Left hindlimb (tissue), 1 donor: ENCODE measurements around the gene DISC1.

Source experiments
- DNase-seq: peaks from one replicate; pipeline ENCODE4 v3.0.0-alpha.2; 2018

Gene DISC1

DNA sequence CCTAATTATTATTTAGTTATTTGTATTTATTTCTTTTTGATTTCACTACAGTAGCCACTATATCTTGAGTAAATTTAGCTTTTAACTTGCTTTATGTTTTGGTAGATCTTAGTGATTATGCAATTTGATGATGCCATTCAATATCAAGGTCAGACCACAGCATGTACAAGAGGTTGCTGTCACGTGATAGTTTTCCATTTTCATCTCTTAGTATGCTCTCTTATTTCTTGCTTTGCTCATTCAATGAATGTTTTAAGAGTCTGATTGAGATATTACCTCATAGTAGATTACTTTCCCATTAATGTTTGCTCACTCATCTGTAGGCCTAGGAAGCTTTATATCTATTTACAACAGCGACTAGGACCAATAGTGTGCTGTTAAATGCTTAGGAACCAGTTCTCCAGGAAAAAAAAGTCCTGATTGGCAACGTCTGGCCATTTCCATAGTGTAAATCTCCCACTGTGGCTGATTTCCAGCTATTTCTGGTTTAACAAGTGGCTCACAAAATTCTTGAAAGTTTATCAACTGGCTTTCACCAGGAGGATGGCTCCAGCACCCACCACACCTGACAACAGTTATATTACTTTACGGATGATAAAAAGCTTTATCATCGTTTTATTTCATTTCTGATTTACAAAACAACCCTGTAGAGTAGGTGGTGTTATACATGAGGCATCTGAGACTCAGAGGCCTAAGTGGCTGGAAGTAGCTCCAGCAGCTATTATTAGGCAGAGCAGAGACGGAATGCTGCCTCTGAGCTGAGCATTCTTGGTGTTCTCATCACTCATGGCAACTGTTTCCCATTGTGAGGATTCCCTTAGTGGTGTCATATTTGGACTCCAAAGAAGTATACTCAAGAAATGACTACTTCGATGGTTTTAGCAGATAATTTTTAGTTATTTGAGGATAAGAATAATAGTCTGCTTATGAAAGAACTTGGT is 235.2 kb downstream of the DISC1 start:
- DNase-seq = no peak

DNA sequence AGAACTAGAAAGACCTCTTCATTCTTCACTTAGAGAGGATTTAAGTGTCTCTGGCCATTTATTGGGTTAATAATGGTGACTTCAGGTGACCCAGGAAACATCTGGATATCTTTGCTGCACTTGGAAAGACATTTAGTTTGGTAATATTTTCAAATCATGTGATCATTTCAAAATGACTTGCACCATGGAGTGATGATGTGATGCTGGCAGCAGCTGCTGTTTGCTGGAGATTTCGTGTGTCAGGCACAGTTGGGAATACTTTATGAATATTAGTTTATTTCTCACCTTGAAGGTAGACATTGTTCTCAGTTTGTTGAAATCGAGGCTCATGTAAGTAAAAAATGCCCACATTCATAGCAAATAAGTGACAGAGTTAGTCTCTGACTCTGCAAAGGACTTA is 236.0 kb downstream of the DISC1 start:
- DNase-seq = no peak

- no peak for DNase-seq
Measured at GRCh38 chr1:231865331-231865730, 238.7 kb downstream of the DISC1 start.

GRCh38 chr1:231866392-231867331 is 240.1 kb downstream of the DISC1 start:
- DNase-seq = peak; percentile 48

- DNase-seq = no peak
Measured at GRCh38 chr1:231867607-231868006, 241.0 kb downstream of the DISC1 start.

GRCh38 chr1:231869364-231869763 is 242.8 kb downstream of the DISC1 start:
- no peak for DNase-seq

- DNase-seq = no peak
Measured at GRCh38 chr1:231871471-231871870, 244.9 kb downstream of the DISC1 start.

GRCh38 chr1:231871878-231872277 is 245.3 kb downstream of the DISC1 start:
- no peak for DNase-seq

DNA sequence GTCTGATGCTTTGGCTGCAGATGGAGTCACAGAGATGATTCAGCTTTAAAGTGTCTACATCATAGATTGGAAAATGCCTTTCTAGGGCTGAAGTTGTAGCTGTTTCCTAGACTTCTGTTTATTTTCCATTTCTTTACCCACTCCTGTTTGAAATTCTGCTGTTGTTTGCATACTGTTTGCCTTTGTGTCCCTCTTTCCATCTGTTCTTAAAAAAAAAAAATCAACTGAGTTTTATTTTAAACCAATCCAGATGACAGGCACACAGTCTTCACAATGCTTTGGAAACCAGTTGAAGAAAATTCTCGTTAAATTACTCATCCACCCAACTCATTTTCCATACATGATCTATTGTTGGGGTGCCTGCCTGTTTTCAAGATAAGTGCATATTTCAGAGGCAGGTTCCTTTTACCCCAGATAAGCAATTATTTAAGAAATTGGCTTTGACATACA is 245.9 kb downstream of the DISC1 start:
- DNase-seq = no peak

- DNase-seq = no peak
Measured at GRCh38 chr1:231878737-231879136, 252.1 kb downstream of the DISC1 start.

GRCh38 chr1:231879296-231879695 is 252.7 kb downstream of the DISC1 start:
- no peak for DNase-seq

DNA sequence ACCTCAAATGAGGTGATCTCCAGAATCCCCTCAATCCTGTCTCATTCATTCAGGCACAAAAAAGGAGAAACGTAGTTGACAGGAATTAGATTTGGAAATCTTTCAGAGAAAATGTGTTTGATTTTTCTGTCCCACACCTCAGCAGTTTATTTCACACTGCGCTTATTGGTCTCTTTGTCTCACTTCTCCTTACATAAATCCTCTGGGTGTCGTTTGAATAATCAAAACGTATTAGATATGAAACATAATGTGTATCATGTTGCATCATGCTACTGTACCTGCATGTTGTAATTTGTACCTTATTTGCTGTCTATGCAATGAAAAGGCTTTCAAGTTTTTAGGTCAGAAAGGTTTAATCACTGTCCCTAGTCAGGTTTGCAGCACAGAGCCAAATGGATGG is 255.7 kb downstream of the DISC1 start:
- DNase-seq = no peak

DNA sequence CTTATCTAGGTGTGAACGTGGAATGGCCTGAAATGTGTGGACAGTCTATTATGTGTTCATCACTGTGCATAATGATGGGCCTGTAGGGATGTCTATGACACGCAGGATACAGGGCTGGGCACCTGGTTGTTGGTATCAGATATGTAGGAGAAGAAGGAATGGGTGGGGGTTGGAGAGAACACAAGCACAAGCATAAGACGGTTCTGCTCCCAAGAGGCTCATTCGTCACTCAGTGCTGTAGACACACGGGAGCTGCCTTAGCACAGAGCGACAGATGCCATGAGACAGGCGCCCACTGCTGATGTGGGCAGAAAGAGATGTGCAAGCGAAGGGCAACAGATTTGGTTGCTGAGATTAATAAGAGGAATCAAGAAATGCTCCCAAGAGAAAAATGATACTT is 256.2 kb downstream of the DISC1 start:
- no peak for DNase-seq

DNA sequence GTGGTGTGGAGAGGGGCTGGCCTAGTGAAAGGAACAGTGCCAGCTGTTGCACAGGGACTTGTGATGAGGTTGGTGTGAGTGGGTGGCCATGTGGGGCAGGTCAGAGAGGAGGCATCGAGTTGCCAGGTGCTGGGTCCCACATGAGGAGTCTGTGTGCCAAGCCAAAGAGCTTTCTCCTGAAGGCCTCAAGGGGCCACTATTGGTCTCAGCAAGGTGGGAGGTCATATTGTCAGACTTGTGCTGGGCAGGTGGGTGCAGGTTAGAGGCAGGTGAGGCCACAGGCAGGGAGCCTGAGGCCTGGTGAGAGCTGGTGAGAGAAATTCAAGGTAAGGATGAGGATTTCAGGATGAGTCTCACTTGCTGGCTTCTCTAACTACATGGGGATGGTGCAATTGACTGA is 256.8 kb downstream of the DISC1 start:
- DNase-seq = no peak

GRCh38 chr1:231885209-231885854 is 258.7 kb downstream of the DISC1 start:
- DNase-seq = no peak

DNA sequence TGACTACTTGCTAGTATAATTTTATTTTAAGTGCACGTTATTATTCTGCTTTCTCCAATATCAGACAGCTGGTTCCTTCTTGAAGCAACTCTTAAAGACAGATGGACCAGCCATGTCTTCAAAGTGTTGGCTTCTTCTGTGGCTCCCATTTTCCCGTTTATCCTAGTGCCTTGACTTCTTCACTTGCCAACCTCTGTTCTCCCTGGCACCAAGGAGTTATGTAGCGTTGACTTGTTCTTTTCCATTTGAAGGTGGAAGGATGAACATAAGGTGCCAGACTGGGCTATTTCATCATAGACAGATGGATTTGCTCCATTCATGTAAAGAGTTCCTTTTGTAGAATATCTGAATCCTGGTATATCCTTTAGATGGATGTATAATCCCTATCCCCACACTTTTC is 260.6 kb downstream of the DISC1 start:
- DNase-seq = no peak

DNA sequence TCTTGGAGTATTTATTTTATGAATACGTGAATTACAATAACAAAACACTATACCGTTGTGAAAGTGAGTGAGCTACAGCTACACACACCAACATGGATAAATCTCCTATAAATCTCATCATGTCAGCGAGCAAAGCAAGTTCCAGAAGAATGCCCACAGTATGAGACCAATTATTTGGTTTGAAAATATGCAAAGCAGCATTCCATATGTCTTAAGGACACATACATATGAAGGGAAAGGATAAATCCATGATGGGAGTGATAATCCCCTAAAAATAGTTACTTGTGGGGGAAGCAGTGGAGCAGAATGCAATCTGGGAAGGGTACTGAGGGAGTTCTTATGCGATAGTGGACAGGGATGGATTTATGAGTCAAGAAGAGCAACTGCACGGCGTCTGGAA is 261.3 kb downstream of the DISC1 start:
- DNase-seq = no peak

DNA sequence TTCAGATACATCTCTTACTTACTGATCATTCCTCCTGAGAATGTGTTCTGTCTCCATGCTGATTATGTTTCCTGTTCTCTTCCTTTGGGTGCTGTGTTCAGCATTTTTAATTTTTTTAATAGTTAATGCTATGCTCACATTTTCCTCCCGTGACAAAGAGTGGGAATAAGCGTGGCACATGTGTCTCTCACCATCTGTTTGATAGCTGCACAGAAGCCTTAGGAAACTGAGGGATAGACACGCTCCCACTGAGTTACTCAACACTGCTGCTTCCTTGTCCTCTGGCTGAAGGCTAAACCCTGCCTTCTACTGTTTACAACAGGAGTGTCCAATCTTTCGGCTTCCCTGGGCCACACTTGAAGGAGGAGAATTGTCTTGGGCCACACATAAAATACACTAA is 264.2 kb downstream of the DISC1 start:
- no peak for DNase-seq

DNA sequence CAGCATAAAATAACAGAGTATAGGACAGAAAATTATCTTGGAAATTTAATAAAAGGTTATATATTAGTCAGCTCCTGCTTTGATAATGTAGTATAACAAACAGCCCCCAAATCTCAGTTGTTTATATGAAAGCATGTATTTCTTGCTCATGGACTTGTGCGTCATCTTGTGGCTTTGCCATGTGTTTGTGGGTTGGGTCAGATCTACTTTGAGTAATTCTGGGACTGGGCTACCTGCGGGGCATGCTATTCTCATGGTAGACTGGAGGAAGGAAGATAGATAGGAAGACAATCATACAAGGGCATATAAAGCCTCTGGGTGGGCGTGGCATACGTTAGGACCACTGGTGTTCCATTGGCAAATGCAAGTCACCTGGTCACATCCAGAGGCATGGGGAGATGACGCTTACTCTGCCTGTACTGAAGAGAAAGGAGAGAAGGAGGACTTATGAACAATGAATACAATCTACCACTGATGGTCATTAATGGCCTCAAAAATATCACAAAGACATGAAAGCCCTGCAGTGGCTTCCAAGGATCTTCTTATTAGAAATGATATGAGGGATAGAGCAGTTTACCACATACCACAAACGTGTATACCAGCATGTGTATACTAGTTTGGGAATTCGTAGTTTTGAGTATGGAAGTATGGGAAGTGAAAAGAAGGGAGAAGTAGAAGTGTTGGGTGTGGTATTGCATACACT is 267.0 kb downstream of the DISC1 start:
- DNase-seq = no peak

DNA sequence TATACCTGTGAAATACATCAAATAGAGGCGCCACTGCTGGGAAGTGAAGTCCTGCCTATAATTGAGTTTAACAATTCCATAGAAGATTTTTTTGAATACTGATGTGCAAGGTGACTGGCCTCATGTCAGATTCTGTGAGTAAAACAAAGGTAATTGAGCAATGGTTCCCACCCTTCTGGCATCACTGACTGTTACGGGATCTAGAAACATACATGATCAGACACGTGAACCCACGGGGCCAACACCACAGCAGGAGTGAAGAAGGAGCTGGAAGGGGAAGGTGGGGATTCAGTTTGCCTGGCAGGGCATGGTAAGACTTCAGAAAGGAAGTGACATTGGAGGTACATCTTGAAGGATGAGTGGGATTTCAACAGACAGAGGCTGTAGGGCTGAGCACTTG is 270.2 kb downstream of the DISC1 start:
- no peak for DNase-seq

DNA sequence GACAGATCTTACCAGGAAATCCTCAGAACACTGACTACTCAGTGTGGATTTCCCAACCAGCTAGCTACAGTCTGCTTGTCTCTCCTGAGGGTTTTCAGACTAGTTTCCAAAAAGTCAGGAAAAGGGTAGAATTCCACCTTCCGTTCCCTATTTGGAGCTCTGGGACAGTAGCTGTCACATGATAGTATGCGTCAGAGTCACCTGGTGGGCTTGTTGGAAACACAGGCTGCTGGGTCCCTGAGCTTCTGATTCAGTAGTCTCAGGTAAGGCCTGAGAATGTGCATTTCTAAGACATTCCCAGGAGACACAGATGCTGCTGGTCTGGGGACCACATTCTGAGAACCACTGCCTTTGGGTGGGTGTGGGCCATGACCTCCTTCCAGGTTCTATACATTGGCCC is 272.5 kb downstream of the DISC1 start:
- no peak for DNase-seq

DNA sequence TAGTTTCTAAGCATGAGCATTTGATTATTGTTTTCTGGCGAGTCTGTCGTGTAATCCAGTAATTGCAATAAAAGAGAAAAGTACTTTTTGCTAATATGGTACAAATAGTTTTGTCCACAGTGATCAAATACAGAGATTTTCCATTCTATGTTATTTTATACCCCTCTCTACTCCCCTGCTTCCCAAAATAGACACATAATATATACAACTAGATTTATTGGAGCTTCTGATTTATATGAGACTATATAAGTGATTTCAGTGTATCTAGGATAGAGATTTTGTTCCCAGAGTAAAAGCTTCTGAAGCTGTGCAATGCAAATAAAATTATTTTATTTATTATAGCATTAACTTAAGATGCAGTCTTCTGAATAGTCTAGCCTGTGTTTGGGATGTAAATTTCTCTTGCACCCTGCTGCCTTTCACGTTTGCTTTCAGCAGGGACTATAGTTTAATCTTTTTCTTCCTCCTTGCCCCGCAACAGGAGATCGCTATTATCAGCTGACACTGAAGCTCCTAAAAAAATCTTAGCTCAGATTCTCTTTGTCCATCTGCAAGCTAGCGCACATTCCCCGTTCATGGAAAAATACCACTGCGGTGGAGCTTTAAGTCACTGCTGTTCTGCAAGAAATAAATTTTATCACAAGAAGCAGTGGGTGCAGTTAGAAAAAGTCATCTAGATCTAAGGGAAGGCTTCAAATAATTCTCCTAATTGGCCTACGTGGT is 273.3 kb downstream of the DISC1 start:
- no peak for DNase-seq
